Aorta (tissue), 5 donors: ENCODE results near the gene GNG8. TPM values are rescaled to one million over a fixed set of nuclear protein-coding genes. Genes with fewer than 3 reads are reported as not detected.

Experiments used
- ATAC-seq: fragments of 200-7000 bp; cut with Tn5 transposase; one replicate; pipeline ENCODE4 v1.9.1; 2022; ENCODE audit warnings: moderate library complexity; ENCODE audit not compliant: low FRiP score
- DNase-seq, 2 donors: peaks; one replicate each; pipeline ENCODE4 v3.0.0-alpha.2; 2020
- H3K27ac ChIP-seq, 2 donors: one replicate each; pipeline ENCODE4 v1.5.1; 2013; ENCODE audit warnings: low read length in 2 of 2, mild to moderate bottlenecking in 2 of 2, moderate library complexity in 2 of 2, control low read depth in 1 of 2, inconsistent platforms in 1 of 2, low read depth in 1 of 2
- H3K27me3 ChIP-seq, 2 donors: one replicate each; pipeline ENCODE4 v1.6.1; 2013; ENCODE audit warnings: control low read depth in 1 of 2, low read length in 1 of 2, mild to moderate bottlenecking in 1 of 2, moderate library complexity in 1 of 2; ENCODE audit not compliant: insufficient read depth in 2 of 2, control insufficient read depth in 1 of 2
- H3K36me3 ChIP-seq, 2 donors: one replicate each; pipeline ENCODE4 v1.6.1; 2013; ENCODE audit warnings: control low read depth in 1 of 2, low read length in 1 of 2, mild to moderate bottlenecking in 1 of 2; ENCODE audit not compliant: insufficient read depth in 2 of 2, control insufficient read depth in 1 of 2
- H3K4me1 ChIP-seq, 2 donors: one replicate each; pipeline ENCODE4 v1.6.1; 2013; ENCODE audit warnings: low read length in 2 of 2, control low read depth in 1 of 2, mild to moderate bottlenecking in 1 of 2, moderate library complexity in 1 of 2; ENCODE audit not compliant: insufficient read depth in 2 of 2, control insufficient read depth in 1 of 2
- H3K4me3 ChIP-seq, 2 donors: one replicate each; pipeline ENCODE4 v1.5.1; 2013; ENCODE audit warnings: low read length in 2 of 2, control low read depth in 1 of 2, mild to moderate bottlenecking in 1 of 2
- H3K9me3 ChIP-seq: one replicate; pipeline ENCODE4 v1.6.1; 2013; ENCODE audit warnings: mild to moderate bottlenecking, low read length; ENCODE audit not compliant: control insufficient read depth
- WGBS, 2 donors: extraction: QIAGEN DNeasy Blood & Tissue Kit; methylation state at CpG; one replicate each; pipeline ENCODE4 v1.1.7; 2013; 5-methylcytosine and 5-hydroxymethylcytosine counted together
- intact Hi-C, 2 donors: fragments of 100-400 bp; cut with DNase I; formaldehyde crosslinking; loops; one replicate each; pipeline versions ENCODE4 v1.14.2 to v1.15.0; 2022
- polyA plus RNA-seq, 2 donors: library from polyadenylated mRNA; stranded (reverse); fragments of 200-250 nt; gene quantifications; one replicate each; pipeline ENCODE4 v1.2.3, GENCODE V29; 2013
- total RNA-seq, 2 donors: library from RNA; stranded (reverse); fragmentation: NEBNext Ultra II Directional; extraction: Animal tissue kit (Norgen Biotek cat#: 25700); gene quantifications; one replicate each; pipeline ENCODE4 v1.2.1, GENCODE V29; 2021
- donor health status: healthy with polysubstance abuse.
- donor health status: Bipolar disorder and iron deficiency.
- donor health status: DM: no; HTN: no; CAD: no.
- donor health status: DM: no; HTN: no; CAD: no.
- donor health status: DM: yes; HTN: yes; CAD: no.

GNG8 gene
- total and polyA plus RNA-seq, 4 donors: 3.0 to 4.5 TPM; not detected in 2

GRCh38 chr19:46598372-46598917 is 37.6 kb downstream of the GNG8 start:
- intact Hi-C loops: no loop called here
- DNase-seq (no peak), ATAC-seq (no peak)
- H3K36me3 ChIP-seq: no peaks in the 10 kb centered on the region
- H3K27me3 ChIP-seq: no peaks in the 10 kb centered on the region
- WGBS, 2 donors: 87 to 89% methylated on average over 4 of the region's 4 CpGs
- H3K4me1 ChIP-seq: no peaks in the 10 kb centered on the region
- H3K9me3 ChIP-seq: no peaks in the 10 kb centered on the region
- H3K27ac ChIP-seq: no peak overlapping the region
- no peak overlapping the region for H3K4me3 ChIP-seq

DNA sequence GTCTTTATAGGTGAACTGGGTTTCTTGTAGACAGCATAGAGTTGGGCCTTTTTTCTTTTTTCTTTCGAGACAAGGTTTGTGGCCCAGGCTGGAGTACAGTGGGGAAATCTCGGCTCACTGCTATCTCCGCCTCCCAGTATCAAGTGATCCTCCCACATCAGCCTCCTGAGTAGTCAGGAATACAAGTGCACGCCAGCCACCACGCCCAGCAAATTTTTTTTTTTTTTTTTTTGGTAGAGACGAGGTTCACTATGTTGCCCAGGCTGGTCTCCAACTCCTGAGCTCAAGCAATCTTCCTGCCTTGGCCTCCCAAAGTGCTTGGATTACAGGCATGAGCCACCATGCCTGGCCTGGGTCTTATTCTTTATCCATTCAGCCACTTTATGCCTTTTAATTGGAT is 40.0 kb downstream of the GNG8 start:
- Histone ChIP-seq H3K9me3 (no peaks in the 10 kb centered on the region), H3K36me3 (no peaks in the 10 kb centered on the region), H3K4me3 (no peak overlapping the region), H3K27ac (no peak overlapping the region), H3K4me1 (no peaks in the 10 kb centered on the region), H3K27me3 (no peaks in the 10 kb centered on the region)
- 59 to 78% methylated on average over 6 of the region's 6 CpGs for WGBS, 2 donors
- intact Hi-C loops: no loop called here
- DNase-seq: no peak
- ATAC-seq: no peak

DNA sequence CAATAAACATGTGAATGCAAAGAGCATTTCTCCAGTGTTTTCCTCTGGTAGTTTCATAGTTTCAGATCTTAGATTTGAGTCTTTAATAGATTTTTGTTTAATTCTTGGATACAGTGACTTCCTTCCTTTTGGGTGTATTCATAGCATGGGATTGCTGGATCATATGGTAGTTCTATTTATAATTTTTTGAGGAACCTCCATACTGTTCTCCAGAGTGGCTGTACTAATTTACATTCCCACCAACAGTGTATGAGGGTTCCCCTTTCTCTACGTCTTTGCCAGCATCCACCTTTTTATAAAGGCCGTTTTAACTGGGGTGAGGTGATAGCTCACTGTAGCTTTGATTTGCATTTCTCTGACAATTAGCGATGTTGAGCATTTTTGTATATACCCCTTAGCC is 44.1 kb downstream of the GNG8 start:
- no peak for DNase-seq
- 82 to 85% methylated on average over 3 of the region's 3 CpGs for WGBS, 2 donors
- intact Hi-C loops: no loop called here

DNA sequence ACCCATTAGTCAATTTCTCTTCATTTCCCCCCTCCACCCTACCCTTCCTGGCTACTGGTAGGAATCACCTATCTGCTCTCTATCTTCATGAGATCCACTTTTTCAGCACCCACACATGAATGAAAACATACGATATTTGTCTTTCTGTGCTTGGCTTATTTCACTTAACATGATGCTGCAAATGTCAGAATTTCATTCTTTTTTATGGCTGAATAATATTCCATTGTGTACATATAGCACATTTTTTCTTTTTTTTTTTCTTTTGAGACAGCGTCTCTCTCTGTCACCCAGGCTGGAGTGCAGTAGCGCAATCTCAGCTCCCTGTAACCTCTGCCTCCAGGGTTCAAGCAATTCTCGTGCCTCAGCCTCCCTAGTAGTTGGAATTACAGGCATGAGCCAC is 44.7 kb downstream of the GNG8 start:
- intact Hi-C loops: no loop called here
- Histone ChIP-seq H3K36me3 (no peaks in the 10 kb centered on the region), H3K9me3 (no peaks in the 10 kb centered on the region), H3K4me3 (no peak overlapping the region), H3K4me1 (no peaks in the 10 kb centered on the region), H3K27me3 (no peaks in the 10 kb centered on the region), H3K27ac (no peak overlapping the region)
- no peak for ATAC-seq
- no peak for DNase-seq
- 96 to 98% methylated on average over 4 of the region's 4 CpGs for WGBS, 2 donors

More for the DNA sequence above, 44.1 kb downstream of the GNG8 start:
- Histone ChIP-seq H3K27me3 (no peaks in the 10 kb centered on the region), H3K9me3 (no peaks in the 10 kb centered on the region), H3K4me1 (no peaks in the 10 kb centered on the region), H3K36me3 (no peaks in the 10 kb centered on the region), H3K4me3 (no peak overlapping the region), H3K27ac (no peak overlapping the region)
- ATAC-seq: no peak

DNA sequence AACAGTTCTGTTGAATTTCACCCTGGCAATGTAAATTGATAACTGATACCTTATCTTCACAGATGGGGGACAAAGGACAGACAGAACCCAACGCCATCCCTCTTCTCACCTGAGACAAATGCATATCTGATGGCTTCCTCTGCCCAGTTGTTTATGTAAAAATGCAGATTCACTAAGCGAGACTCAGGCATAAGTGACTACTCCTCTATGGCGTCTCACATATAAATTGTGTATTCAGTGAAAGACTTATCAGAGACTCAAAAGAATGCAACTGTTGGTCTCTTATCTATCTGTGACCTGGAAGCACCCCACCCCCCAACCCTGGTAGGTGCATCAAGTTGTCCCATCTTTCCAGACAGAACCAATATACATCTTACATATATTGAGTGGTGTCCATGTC is 48.1 kb downstream of the GNG8 start:
- no peaks in the 10 kb centered on the region for H3K36me3 ChIP-seq
- no peaks in the 10 kb centered on the region for H3K4me1 ChIP-seq
- no peak for ATAC-seq
- no peak overlapping the region for H3K4me3 ChIP-seq
- H3K27me3 ChIP-seq: no peaks in the 10 kb centered on the region
- H3K9me3 ChIP-seq: no peaks in the 10 kb centered on the region
- H3K27ac ChIP-seq: no peak overlapping the region
- WGBS, 2 donors: 87 to 93% methylated on average over 3 of the region's 3 CpGs
- DNase-seq: no peak
- intact Hi-C loops: no loop called here

GRCh38 chr19:46586294-46586693 is 49.7 kb downstream of the GNG8 start:
- DNase-seq (no peak), ATAC-seq (no peak)
- no peaks in the 10 kb centered on the region for H3K9me3 ChIP-seq
- H3K27ac ChIP-seq: no peak overlapping the region
- intact Hi-C loops: no loop called here
- no peak overlapping the region for H3K4me3 ChIP-seq
- no peaks in the 10 kb centered on the region for H3K27me3 ChIP-seq
- no peaks in the 10 kb centered on the region for H3K4me1 ChIP-seq
- no peaks in the 10 kb centered on the region for H3K36me3 ChIP-seq
- 68 to 70% methylated on average over 4 of the region's 4 CpGs for WGBS, 2 donors

- H3K27ac ChIP-seq: no peak overlapping the region
- no peak for DNase-seq
- no peaks in the 10 kb centered on the region for H3K9me3 ChIP-seq
- 88 to 89% methylated on average over 1 of the region's 1 CpG for WGBS, 2 donors
- no peaks in the 10 kb centered on the region for H3K36me3 ChIP-seq
- no peaks in the 10 kb centered on the region for H3K27me3 ChIP-seq
- intact Hi-C loops: no loop called here
- ATAC-seq: no peak
- H3K4me3 ChIP-seq: no peak overlapping the region
- H3K4me1 ChIP-seq: no peaks in the 10 kb centered on the region
These were observed 50.5 kb downstream of the GNG8 start for GRCh38 chr19:46585539-46585938.

Other genes starting within 250 kb of the GNG8 start
- gene CCDC8, start 222.6 kb downstream of the GNG8 start, total RNA-seq: 10 to 100 TPM; 18.8 to 25.7 TPM
- 10 to 100 TPM in 1 of 2 donors, 1 to 10 TPM in 1; 9.6 to 11.0 TPM for gene CCDC8, start 222.6 kb downstream of the GNG8 start, polyA plus RNA-seq
- gene PNMA8C, start 207.3 kb downstream of the GNG8 start, total RNA-seq: 1 to 10 TPM; 3.1 to 4.3 TPM
- 1 to 10 TPM; 1.2 to 1.6 TPM for gene PNMA8C, start 207.3 kb downstream of the GNG8 start, polyA plus RNA-seq
- 10 to 100 TPM in 1 of 2 donors, 1 to 10 TPM in 1; 6.8 to 12.4 TPM for gene PNMA8A, start 164.6 kb downstream of the GNG8 start, total RNA-seq
- 1 to 10 TPM; 3.3 to 6.8 TPM for gene PNMA8A, start 164.6 kb downstream of the GNG8 start, polyA plus RNA-seq
- 1 to 10 TPM; 1.5 to 5.2 TPM for gene PNMA8B, start 140.3 kb downstream of the GNG8 start, total RNA-seq
- gene PNMA8B, start 140.3 kb downstream of the GNG8 start, polyA plus RNA-seq: under 1 TPM; 0.75 to 0.82 TPM
- gene CALM3, start 34.9 kb downstream of the GNG8 start, total RNA-seq: 100 to 1,000 TPM; 212 to 237 TPM
- gene CALM3, start 34.9 kb downstream of the GNG8 start, polyA plus RNA-seq: 100 to 1,000 TPM; 197 to 240 TPM
- 10 to 100 TPM; 70.4 to 70.8 TPM for gene PTGIR, start 11.1 kb downstream of the GNG8 start, total RNA-seq
- gene PTGIR, start 11.1 kb downstream of the GNG8 start, polyA plus RNA-seq: 100 to 1,000 TPM in 1 of 2 donors, 10 to 100 TPM in 1; 17.3 to 119 TPM
- 100 to 1,000 TPM in 1 of 2 donors, 10 to 100 TPM in 1; 84.1 to 216 TPM for gene DACT3, start 25.0 kb upstream of the GNG8 start, total RNA-seq
- 10 to 100 TPM; 24.4 to 47.0 TPM for gene DACT3, start 25.0 kb upstream of the GNG8 start, polyA plus RNA-seq
- 10 to 100 TPM; 42.2 to 62.6 TPM for gene PRKD2, start 80.9 kb upstream of the GNG8 start, total RNA-seq
- 10 to 100 TPM; 15.3 to 79.2 TPM for gene PRKD2, start 80.9 kb upstream of the GNG8 start, polyA plus RNA-seq
- gene FKRP, start 109.9 kb upstream of the GNG8 start, total RNA-seq: 10 to 100 TPM; 19.1 to 20.6 TPM
- 10 to 100 TPM in 1 of 2 donors, 1 to 10 TPM in 1; 3.9 to 13.0 TPM for gene FKRP, start 109.9 kb upstream of the GNG8 start, polyA plus RNA-seq
- gene STRN4, start 110.2 kb upstream of the GNG8 start, total RNA-seq: 10 to 100 TPM; 63.4 to 69.8 TPM
- gene STRN4, start 110.2 kb upstream of the GNG8 start, polyA plus RNA-seq: 10 to 100 TPM; 26.8 to 45.6 TPM
- gene SLC1A5, start 152.4 kb upstream of the GNG8 start, total RNA-seq: 10 to 100 TPM; 42.8 to 56.3 TPM
- gene SLC1A5, start 152.4 kb upstream of the GNG8 start, polyA plus RNA-seq: 10 to 100 TPM; 15.4 to 44.4 TPM
- 100 to 1,000 TPM in 1 of 2 donors, 10 to 100 TPM in 1; 98.3 to 119 TPM for gene AP2S1, start 214.6 kb upstream of the GNG8 start, total RNA-seq
- gene AP2S1, start 214.6 kb upstream of the GNG8 start, polyA plus RNA-seq: 100 to 1,000 TPM in 1 of 2 donors, 10 to 100 TPM in 1; 90.0 to 121 TPM
- gene ARHGAP35, start 224.8 kb upstream of the GNG8 start, total RNA-seq: 10 to 100 TPM; 60.6 to 64.4 TPM
- gene ARHGAP35, start 224.8 kb upstream of the GNG8 start, polyA plus RNA-seq: 10 to 100 TPM; 11.0 to 15.7 TPM